ENCODE data around the gene ACTL6A. TPM values are rescaled to one million over a fixed set of nuclear protein-coding genes. Genes with fewer than 3 reads are reported as not detected.

Gene ACTL6A
- 81.7 and 139 TPM in 2 replicates for total RNA-seq

DNA sequence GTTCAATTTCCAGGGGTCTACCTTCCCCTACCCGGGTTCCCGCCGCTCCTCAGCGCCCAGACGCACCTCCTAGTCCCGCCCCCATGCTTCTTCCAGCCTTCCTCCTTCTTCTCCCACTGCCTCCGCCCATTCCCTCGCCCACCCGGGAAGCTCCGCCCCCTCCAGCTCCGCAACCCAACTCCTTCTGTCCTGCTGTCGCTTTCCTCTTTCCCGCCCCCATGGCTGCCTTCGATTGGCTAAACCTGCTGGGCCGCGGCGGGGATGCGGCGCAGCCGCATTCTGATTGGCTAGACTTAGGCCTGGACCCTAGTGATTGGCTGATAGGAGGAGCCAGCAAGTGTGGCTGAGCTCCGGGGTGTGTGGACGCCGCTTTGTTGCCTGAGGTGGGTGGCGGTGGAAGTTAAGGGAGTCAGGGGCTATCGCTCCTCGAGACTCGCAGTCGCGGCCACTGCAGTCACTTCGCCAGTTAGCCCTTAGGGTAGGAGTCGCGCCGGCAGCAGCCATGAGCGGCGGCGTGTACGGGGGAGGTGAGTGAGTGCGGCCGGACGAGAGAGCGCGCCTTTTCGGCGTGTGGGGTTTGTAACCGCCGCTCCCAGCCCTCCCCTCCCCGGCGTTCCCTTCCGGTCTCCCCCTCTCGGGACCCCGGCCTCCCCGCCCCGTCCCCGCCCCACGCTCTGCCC, at the start of gene ACTL6A:
ACTL6A (plus strand) TSS at position 336 of the 680 bp plus-strand sequence; CDS start at position 503, 167 bp downstream.

DNA sequence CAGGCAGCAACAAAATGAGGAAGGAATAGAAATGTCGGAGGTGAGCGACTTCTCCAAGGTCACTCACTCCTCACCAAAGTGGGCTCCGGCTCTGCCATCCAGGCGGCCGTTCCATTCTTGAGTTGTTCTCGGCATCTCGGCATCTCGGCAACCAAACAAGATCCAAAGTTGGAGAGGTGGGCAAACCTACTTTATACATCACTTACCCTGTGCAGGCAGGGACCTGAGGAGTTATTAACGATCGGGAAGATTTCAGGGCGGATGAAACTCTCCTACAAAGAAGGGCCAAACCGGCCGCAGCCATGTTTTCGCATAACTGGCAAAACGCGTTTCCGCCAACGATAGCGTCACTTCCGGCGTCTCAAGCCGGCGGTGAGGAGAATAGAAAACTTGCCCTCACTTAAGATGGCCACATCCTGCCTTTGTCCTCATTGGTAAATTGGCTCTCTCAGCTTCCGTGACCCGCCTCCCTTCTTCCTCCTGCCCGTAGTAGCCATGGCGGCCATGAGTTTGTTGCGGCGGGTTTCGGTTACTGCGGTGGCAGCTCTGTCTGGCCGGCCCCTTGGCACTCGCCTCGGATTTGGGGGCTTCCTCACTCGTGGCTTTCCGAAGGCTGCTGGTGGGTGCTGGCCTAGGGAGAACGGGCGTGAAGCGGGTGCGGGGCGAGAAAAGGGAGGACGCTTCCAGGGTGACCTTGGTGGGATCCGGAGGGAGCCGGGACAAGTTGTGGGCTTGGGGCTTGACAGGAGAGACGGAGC, 41.8 kb downstream of the ACTL6A start, which contains the start of the genes MRPL47 and NDUFB5:
MRPL47 (minus strand) TSS at position 318 of the 758 bp plus-strand sequence; CDS start at position 304, 14 bp downstream.
NDUFB5 (plus strand) TSS at position 474 of the 758 bp plus-strand sequence; CDS start at position 496, 22 bp downstream.

Other genes with a start within 250 kb of the ACTL6A start
- gene ZNF639, start 239.9 kb upstream of the ACTL6A start, total RNA-seq, result 52.0 and 62.2 TPM in 2 replicates
- gene MFN1, start 215.2 kb upstream of the ACTL6A start, total RNA-seq, result 64.6 and 68.7 TPM in 2 replicates
- 19.9 and 20.8 TPM in 2 replicates for gene GNB4, start 111.5 kb upstream of the ACTL6A start, total RNA-seq
- gene MRPL47, start 41.7 kb downstream of the ACTL6A start, total RNA-seq, result 30.5 and 54.3 TPM in 2 replicates
- gene NDUFB5, start 41.9 kb downstream of the ACTL6A start, total RNA-seq, result 91.3 and 116 TPM in 2 replicates
- 2.1 and 4.1 TPM in 2 replicates for gene USP13, start 90.1 kb downstream of the ACTL6A start, total RNA-seq

All from nasal cavity respiratory epithelium epithelial cell of viscerocranial mucosa (primary cell).